ENCODE data around the gene FASTK. TPM values are rescaled to one million over a fixed set of nuclear protein-coding genes. Genes with fewer than 3 reads are reported as not detected.

The FASTK gene
- total and polyA plus RNA-seq, 2 donors (not counting 3 experiments of a cell fraction or from before 2014, with no cell fraction given), result 73.3 to 113 TPM

GRCh38 chr7:151116603-151117440 lies 36.2 kb upstream of the FASTK start:
- H3K9me3 ChIP-seq (replicated peaks; ENCODE audit: control insufficient read depth, insufficient read depth, low read length), result no peaks in the 10 kb centered on the region
- no TSS peak for BruUV-seq (replicated peaks)
- intact Hi-C loops (cut with micrococcal nuclease), result no loop called here

More at GRCh38 chr7:151116603-151117440, 36.2 kb upstream of the FASTK start:
- no peak overlapping the region for H3K4me2 ChIP-seq (ENCODE audit: insufficient read depth, low read length)
- no peak overlapping the region for H3K9ac ChIP-seq (replicated peaks; ENCODE audit: extremely low read depth, insufficient read depth, low read length)
- H3K4me1 ChIP-seq (ENCODE audit: control insufficient read depth, extremely low read depth, insufficient read depth, low read length), result peaks cover 25% of the 10 kb centered on the region
- CTCF ChIA-PET, result interaction anchor here (1.0 to 2.2 kb wide), 2 partner anchors 28 to 77 kb away, joined by 3 to 15 read pairs; no protein-coding TSS in a partner anchor
- H3K27ac ChIP-seq (ENCODE audit: insufficient read depth, low read depth, low read length), result no peak overlapping the region
- FAIRE-seq, result no peak
- TF ChIP-seq JUN (IDR thresholded peaks at IDR 0.05; ENCODE audit: borderline replicate concordance, insufficient read depth, insufficient read length, low read depth), result no peak
- TF ChIP-seq CTCF (IDR thresholded peaks at IDR 0.05; ENCODE audit: extremely low read depth in 1 of 2, insufficient read depth in 1 of 2, low read depth in 1 of 2, low read length in 2 of 2), result no peak
- no peak for TF ChIP-seq GATA2 (IDR thresholded peaks at IDR 0.05; ENCODE audit: insufficient read depth, insufficient read length, low read depth, low read length)
- TF ChIP-seq EZH2 (IDR thresholded peaks at IDR 0.05; ENCODE audit: borderline replicate concordance, low read depth, low read length, severe bottlenecking), result no peak
- TF ChIP-seq MAX (IDR thresholded peaks at IDR 0.05; ENCODE audit: insufficient read depth, insufficient read length), result no peak
- no peak for TF ChIP-seq POLR2AphosphoS5 (IDR thresholded peaks at IDR 0.05; ENCODE audit: insufficient read depth, low read depth, low read length)
- no peak for TF ChIP-seq FOS (IDR thresholded peaks at IDR 0.05; ENCODE audit: borderline replicate concordance, insufficient read depth, low read length)
- TF ChIP-seq POLR2A (IDR thresholded peaks at IDR 0.05; ENCODE audit: low read depth, low read length), result no peak
- no peak for TF ChIP-seq MYC (IDR thresholded peaks at IDR 0.05; ENCODE audit: low read depth, low read length)
- H3K27me3 ChIP-seq (ENCODE audit: control insufficient read depth in 2 of 2, insufficient read depth in 2 of 2, low read length in 2 of 2), result no peaks in the 10 kb centered on the region
- no peak for DNase-seq (ENCODE audit: low read depth, low spot score)
- H3K9me1 ChIP-seq (replicated peaks; ENCODE audit: control insufficient read depth, extremely low read depth, insufficient read depth, low read length), result no peaks in the 10 kb centered on the region
- H2AFZ ChIP-seq (ENCODE audit: low read depth, low read length), result no peak overlapping the region
- dilution Hi-C loops (cut with MboI; ENCODE audit: extremely low pct_ligation_motif_present, low sequenced_read_pairs), result no loop called here
- peaks cover 9 to 41% of the 10 kb centered on the region in 2 experiments for H3K36me3 ChIP-seq (ENCODE audit: control insufficient read depth in 2 of 2, extremely low read depth in 1 of 2, insufficient read depth in 2 of 2, low read length in 2 of 2)
- H3K4me3 ChIP-seq (replicated peaks in 1 of 3; ENCODE audit: insufficient read depth in 1 of 3, low read depth in 1 of 3, low read length in 3 of 3), result no peak overlapping the region
- peaks cover 44% of the 10 kb centered on the region for H3K79me2 ChIP-seq (ENCODE audit: control insufficient read depth, insufficient read depth, low read length)
- no peaks in the 10 kb centered on the region for H4K20me1 ChIP-seq (replicated peaks; ENCODE audit: control insufficient read depth, extremely low read depth, insufficient read depth, low read length)
- POLR2A ChIA-PET, result no interaction called here
